NCI-H1417 treated with DMSO at 0.1 percent for 48 hours (cell line): Measurements from ENCODE around the gene ARHGAP30.
A peak's percentile ranks its signal among the peaks of the same experiment; 100 is the strongest.
"Not testable (repeated sequence)": the region's sequence is repeated elsewhere in the genome, so short reads cannot be mapped to it uniquely, and the experiment has no call there.

Source experiments
- DNase-seq: peaks from one replicate; lab custom pipeline; 2025; lab: John Stamatoyannopoulos, UW

Gene ARHGAP30

DNA sequence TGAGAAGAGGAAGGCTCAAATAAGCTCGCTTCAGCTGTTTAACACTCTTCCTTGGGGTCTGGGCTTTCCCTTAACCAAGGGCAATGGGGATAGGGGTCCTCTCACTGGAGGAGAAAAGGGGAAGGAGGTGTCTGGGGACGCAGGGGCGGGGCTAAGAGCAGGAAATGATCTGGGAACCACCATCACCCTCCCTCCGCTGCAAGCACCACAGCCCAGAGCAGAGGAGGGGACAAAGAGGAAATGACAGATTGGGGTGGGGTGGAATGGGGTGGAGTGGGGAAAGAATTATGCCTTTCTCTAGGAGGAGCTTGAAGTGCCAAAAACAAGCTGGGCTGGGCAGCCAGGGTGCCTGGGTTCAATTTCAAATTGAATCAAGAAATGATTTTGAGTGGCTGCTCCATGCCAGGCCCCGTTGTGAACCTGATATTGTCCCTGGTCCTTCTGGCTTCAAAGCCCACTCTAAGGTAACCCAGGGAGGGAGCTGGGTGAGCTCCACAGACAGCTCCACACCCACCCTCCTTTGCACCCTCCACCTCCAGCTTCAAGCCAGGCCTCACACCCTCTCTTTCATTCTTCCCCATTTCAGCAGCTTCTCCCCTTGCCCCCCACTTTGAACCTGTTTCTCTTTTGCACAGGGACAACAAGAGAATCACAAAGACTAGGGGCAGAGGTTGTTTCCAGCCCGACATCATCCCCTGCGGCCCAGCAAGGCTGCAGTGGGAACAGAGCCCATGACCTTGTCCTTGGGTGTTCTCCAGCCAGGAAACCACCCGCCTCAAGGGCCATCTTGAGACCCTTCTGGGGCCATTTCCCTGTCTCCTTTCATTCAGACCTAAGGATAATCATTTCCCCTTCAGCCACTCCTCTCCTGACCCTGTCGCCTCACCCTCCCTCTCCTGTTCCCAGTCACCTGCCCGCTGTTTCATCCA lies 1.1 kb downstream of the ARHGAP30 start:
- no peak for DNase-seq

DNA sequence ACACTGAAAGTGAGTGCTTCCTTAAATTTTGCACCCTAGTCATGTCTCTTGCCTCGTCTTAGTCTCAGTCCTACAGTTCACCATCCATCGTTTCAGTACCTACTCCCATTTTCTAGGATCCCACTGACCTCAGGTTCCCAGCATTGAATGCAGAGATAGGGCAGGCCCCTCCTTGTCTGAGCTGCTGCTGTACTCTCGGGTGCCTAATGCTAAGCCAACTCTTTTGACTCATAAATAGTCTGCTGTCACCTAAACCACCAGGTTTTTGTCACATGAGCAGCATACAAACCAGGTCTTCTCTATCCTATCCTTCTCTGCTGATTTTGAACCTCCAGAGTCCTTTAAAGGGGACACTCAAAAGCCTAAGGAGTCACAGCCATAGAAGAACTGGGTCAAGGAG lies 3.0 kb downstream of the ARHGAP30 start:
- DNase-seq: no peak

DNA sequence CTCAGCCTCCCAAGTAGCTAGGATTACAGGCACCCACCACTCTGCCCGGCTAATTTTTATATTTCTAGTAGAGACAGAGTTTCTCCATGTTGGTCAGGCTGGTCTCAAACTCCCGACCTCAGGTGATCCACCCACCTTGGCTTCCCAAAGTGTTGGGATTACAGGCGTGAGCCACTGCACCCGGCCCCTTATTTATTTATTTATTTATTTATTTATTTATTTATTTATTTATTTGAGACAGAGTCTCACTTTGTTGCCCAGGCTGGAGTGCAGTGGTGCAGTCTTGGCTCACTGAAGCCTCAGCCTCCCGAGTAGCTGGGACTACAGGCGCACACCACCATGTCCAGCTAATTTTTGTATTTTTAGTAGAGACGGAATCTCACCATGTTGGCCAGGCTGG lies 4.0 kb downstream of the ARHGAP30 start:
- DNase-seq: not testable (repeated sequence)

GRCh38 chr1:161063936-161064335 lies 5.8 kb downstream of the ARHGAP30 start:
- DNase-seq: not testable (repeated sequence)

DNA sequence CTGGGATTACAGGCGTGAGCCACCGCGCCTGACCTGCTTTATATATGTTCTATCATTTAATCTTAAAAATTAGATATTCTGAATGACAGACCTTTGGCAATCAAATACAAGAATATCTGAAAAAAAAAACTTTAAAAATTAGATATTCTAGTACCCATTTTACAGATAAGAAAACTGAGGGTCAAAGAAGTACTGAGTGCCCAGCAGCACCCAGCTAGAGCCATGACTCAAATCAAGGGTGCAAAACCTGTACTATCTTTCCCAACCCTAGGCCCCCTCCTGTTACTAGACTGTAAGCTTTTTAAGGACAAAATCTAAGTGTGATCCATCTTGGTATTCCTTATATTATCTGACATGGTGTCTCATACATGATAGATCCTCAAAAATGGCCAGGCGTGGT lies 8.3 kb downstream of the ARHGAP30 start:
- DNase-seq: no peak

DNA sequence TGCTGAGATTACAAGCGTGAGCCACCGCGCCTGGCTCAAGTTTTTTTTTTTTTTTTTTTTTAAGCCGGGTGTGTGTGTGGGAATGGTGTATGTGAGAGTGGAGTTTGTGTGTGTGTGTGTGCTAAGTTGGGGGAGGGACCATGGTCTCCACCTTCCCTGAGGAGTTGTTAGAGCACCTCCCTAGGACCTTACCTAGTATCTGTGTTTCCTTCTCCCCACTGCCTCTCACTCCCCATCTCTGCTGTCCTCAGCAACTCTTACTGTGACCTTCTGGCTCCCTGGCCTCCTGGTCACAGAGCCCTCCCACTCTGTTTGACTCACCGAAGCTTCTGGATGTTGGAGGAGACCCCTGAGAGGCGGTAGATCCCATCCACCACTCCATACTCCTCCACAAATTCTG lies 10.4 kb downstream of the ARHGAP30 start:
- no peak for DNase-seq

DNA sequence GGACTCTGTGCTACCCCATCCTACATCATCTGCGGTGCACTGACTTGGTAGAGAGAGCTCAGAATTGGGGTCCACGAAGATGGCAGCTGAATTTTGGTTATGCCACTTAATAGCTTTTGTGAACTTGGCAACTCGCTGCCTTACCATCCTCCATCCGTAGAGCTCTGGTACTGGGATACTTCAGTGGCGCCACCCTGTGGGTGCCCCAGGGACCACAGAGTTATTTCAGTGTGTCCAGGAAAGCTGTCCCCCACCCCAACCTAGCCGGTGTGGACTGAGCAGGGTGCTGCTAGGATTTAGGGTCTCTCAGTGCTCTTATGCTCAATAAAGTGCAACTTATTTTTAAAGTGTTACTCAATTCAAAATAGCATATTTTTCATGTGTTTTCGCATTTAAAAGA lies 14.9 kb downstream of the ARHGAP30 start:
- DNase-seq: no peak

DNA sequence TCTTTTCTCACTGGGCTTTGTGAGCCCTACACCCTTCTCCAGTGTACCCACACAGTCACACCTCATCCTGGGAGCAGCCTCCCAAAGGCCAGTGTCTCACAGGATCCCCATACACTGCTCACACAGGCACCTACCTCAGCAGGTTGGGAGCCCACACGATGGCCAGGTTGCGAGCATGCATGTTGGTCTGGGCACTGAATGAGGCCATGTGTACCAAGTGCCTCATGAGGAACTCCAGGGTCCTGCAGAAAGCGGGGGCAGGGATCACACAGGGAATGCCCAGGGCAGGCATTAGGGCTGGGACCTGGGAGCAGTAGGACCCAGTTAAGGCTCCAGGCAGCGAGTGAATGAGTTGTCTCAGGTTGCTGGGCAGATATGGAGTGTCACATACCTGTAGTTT lies 15.5 kb downstream of the ARHGAP30 start:
- DNase-seq: no peak

GRCh38 chr1:161052899-161053298 lies 16.8 kb downstream of the ARHGAP30 start:
- DNase-seq: no peak

DNA sequence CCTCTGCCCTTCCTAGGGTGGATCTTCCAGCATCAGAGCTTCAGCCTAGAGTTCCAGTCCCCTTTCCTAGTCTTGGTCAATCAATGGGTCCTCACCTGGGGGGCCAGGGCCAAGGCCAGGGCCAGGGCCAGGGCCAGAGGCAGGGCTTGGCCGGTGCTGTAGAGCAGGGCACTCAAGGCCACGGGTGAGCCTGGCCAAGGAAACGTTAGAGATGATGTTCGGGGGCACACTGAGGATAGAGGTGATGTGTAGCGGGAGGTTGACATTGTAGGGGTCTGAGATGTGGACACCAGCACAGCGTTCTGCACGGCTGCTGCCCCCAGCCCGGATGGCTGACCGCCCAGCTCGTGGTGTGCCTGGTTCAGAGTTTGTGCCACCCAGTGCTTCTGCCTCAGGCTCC lies 18.5 kb downstream of the ARHGAP30 start:
- no peak for DNase-seq

- DNase-seq: no peak
These were observed 20.6 kb downstream of the ARHGAP30 start for GRCh38 chr1:161048949-161049722.

GRCh38 chr1:161047436-161048420 lies 22.0 kb downstream of the ARHGAP30 start:
- DNase-seq: no peak

- DNase-seq: no peak
These were observed 23.0 kb downstream of the ARHGAP30 start for GRCh38 chr1:161046605-161047228.

GRCh38 chr1:161045736-161046604 lies 23.7 kb downstream of the ARHGAP30 start, which contains the start of gene USF1:
Gene USF1 (minus strand): TSS chr1:161045977. CDS start chr1:161043275, 2,702 bp downstream.
- peak; percentile 80 for DNase-seq

GRCh38 chr1:161044908-161045735 lies 24.6 kb downstream of the ARHGAP30 start:
- DNase-seq: no peak

DNA sequence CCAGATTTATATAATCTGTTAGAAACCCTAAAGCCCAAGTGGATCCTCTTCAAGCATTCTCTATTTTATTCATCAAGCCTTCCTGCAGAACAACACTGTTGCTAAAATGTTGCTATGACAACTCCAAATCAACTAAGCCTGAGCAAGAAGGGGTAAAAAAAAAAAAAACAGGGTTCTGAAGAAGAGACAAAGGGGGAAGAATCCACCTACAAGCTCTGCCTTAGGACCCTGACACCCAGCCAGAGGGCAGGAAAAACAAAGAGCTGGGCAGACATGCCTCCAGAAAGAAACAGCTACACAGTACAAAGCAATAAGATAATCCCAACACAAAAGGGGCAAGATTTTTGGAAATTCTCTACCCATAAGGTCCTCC lies 25.2 kb downstream of the ARHGAP30 start:
- DNase-seq: no peak

- no peak for DNase-seq
These were observed 30.1 kb downstream of the ARHGAP30 start for GRCh38 chr1:161039546-161039945.

DNA sequence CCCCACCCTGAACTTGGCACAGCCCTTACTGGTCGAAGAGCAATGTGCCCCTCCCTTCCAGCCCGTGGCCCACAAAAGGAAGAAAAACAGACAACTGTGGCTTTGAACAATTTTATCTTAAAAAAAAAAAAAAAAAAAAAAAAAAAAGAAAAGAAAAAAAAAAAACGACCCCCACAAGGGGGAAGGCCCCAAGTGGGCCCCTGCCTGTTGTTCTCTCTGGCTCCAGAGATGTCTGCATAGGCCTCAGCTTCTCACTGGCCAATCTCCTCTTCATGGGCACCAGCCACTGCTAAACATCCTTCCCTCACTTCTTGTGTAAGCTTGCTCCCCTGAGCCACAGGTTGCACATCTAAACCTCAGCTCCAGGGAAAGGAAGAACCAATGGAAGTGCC lies 30.5 kb downstream of the ARHGAP30 start:
- DNase-seq: no peak

DNA sequence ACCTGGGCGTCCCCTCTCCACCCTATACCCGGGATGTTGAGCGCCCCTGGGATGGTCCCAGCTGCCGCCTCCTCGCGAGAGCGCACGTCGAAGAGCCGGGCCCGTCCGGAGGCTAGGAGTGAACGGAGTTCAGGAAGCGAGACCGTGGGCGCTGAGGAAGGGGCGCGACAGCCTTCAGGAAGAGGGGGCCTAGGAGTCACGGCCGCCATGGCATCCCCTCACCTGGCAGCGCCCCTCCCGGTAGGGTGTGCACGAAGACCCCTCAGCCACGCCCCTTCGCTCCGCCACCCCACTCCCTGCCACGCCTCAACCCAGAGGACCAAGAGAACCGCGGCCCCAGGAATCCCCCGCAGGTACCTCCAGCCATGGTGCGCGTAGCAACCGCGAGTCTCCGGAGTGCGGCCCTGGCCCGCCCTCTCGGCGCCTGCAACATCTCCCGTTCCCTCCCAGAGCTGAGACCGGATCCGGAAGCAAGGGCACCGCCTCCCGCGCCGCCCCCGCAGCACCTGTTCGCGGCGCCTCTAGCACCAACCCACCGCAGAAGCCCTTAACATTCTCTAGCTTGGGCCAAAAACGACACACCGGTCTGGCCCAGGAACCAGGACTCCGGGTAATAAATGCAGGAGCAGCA lies 31.1 kb downstream of the ARHGAP30 start, which contains the start of gene TSTD1:
TSS of gene TSTD1 (minus strand) at position 442 of the 631 bp plus-strand sequence. CDS start at position 367, 75 bp downstream.
- DNase-seq: peak; percentile 19
